HG03442 (cell line): ENCODE data around the gene NEB.

Source experiments
- ATAC-seq: cut with Tn5 transposase; IDR thresholded peaks from one replicate; pipeline ENCODE4 v1.9.1; 2021; ENCODE audit warnings: mild to moderate bottlenecking, moderate library complexity; ENCODE audit not compliant: unreplicated experiment

NEB gene

GRCh38 chr2:151484100-151484499 is 250.2 kb downstream of the NEB start:
- no peak for ATAC-seq

- ATAC-seq: no peak
These were observed 250.7 kb downstream of the NEB start for GRCh38 chr2:151483546-151483945.

GRCh38 chr2:151482171-151482725 is 252.0 kb downstream of the NEB start:
- ATAC-seq: no peak

- ATAC-seq: no peak
These were observed 252.5 kb downstream of the NEB start for GRCh38 chr2:151481744-151482143.

- ATAC-seq: no peak
These were observed 256.3 kb downstream of the NEB start for GRCh38 chr2:151478011-151478410.

GRCh38 chr2:151476287-151476686 is 258.0 kb downstream of the NEB start:
- no peak for ATAC-seq

GRCh38 chr2:151475071-151475470 is 259.2 kb downstream of the NEB start:
- ATAC-seq: no peak

GRCh38 chr2:151472966-151473365 is 261.3 kb downstream of the NEB start:
- no peak for ATAC-seq

- ATAC-seq: no peak
These were observed 263.7 kb downstream of the NEB start for GRCh38 chr2:151470556-151470955.

GRCh38 chr2:151465771-151466170 is 268.5 kb downstream of the NEB start:
- no peak for ATAC-seq

- no peak for ATAC-seq
These were observed 274.9 kb downstream of the NEB start for GRCh38 chr2:151459358-151459757.

GRCh38 chr2:151439127-151439526 is 295.1 kb downstream of the NEB start:
- no peak for ATAC-seq

GRCh38 chr2:151438506-151438905 is 295.8 kb downstream of the NEB start:
- ATAC-seq: no peak

- ATAC-seq: no peak
These were observed 296.6 kb downstream of the NEB start for GRCh38 chr2:151437630-151438029.
